ENCODE data around the gene GNAI2.

DNA sequence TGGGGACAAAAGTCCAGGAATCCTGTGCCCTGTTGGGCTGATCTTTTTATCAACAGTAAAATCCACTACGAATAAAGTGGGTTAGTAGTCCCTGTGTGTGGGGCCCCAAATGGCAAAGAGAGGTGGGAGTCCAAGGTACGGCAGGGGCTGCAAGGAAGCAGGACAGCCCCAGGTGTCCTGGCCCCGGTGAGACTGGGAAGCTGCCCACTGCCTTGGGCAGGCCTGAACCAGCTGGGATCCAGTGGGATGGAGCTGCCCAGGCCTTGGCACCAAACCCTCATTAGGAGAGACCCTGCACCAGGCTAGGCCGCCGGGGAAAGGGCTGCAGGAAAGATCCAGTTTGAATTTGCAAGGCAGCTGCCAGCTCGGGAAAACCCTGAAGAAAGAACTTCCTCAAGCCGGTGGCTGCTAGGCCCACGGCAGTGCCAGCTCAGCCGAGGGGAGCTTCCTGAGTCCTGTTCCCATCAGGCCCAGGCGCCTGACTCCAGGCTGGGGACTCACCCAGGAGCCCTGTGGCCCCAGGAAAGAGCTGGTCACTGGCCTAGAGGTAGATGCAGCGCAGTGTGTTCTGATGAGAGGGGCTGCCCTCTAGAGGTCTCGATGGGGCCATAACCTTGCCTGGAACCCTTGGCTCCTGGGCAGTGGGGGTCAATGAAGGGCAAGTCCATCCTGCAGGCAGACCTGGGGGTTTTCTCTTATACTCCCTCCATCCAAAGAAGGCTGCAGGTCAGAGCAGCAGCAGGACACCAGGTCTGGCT is 14.4 kb upstream of the GNAI2 start:
- TF ChIP-seq, protein P1, sequence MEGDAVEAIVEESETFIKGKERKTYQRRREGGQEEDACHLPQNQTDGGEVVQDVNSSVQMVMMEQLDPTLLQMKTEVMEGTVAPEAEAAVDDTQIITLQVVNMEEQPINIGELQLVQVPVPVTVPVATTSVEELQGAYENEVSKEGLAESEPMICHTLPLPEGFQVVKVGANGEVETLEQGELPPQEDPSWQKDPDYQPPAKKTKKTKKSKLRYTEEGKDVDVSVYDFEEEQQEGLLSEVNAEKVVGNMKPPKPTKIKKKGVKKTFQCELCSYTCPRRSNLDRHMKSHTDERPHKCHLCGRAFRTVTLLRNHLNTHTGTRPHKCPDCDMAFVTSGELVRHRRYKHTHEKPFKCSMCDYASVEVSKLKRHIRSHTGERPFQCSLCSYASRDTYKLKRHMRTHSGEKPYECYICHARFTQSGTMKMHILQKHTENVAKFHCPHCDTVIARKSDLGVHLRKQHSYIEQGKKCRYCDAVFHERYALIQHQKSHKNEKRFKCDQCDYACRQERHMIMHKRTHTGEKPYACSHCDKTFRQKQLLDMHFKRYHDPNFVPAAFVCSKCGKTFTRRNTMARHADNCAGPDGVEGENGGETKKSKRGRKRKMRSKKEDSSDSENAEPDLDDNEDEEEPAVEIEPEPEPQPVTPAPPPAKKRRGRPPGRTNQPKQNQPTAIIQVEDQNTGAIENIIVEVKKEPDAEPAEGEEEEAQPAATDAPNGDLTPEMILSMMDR (IDR thresholded peaks at IDR 0.05; ENCODE audit: low read depth, low read length, poor library complexity, severe bottlenecking), result peak; percentile 39
- no peak for TF ChIP-seq EZH2phosphoT487 (IDR thresholded peaks at IDR 0.05; ENCODE audit: borderline replicate concordance, low read length)
